ENCODE results near the gene GYS2.

Gene GYS2

GRCh38 chr12:21561158-21561557 lies 43.5 kb downstream of the GYS2 start:
- H3F3A ChIP-seq (ENCODE audit: low read depth) = no peaks in the 10 kb centered on the region
- no peaks in the 10 kb centered on the region for H3K4me1 ChIP-seq (ENCODE audit: insufficient read depth, low read length, poor library complexity, severe bottlenecking)
- no peaks in the 10 kb centered on the region for H3K36me3 ChIP-seq (ENCODE audit: insufficient read depth, low read length)
- no peaks in the 10 kb centered on the region for H3K9me3 ChIP-seq (ENCODE audit: insufficient read depth, low read depth, low read length)
- H3K79me2 ChIP-seq (ENCODE audit: insufficient read depth, low read length) = no peaks in the 10 kb centered on the region
- H3K27me3 ChIP-seq (ENCODE audit: insufficient read depth, low read length, poor library complexity, severe bottlenecking) = no peaks in the 10 kb centered on the region
- H3K9ac ChIP-seq (ENCODE audit: low read depth, low read length, poor library complexity, severe bottlenecking) = no peak overlapping the region
- TF ChIP-seq CTCF (conservative IDR thresholded peaks at IDR 0.05; ENCODE audit: low read length) (no peak), EZH2phosphoT487 (IDR thresholded peaks at IDR 0.05; ENCODE audit: borderline replicate concordance) (no peak)
- H3K4me2 ChIP-seq (ENCODE audit: low read depth, low read length, poor library complexity, severe bottlenecking) = no peak overlapping the region
- H3K4me3 ChIP-seq (ENCODE audit: low read length, poor library complexity, severe bottlenecking) = no peak overlapping the region
- no peaks in the 10 kb centered on the region for H3K9me2 ChIP-seq (replicated peaks; ENCODE audit: low read depth, low read length)
- H2AFZ ChIP-seq (ENCODE audit: low read length) = no peak overlapping the region
- H4K20me1 ChIP-seq (ENCODE audit: insufficient read depth, low read length, poor library complexity, severe bottlenecking) = no peaks in the 10 kb centered on the region

- Histone ChIP-seq H3K27me3 (ENCODE audit: insufficient read depth, low read length, poor library complexity, severe bottlenecking) (no peaks in the 10 kb centered on the region), H2AFZ (ENCODE audit: low read length) (no peak overlapping the region), H3K4me2 (ENCODE audit: low read depth, low read length, poor library complexity, severe bottlenecking) (no peak overlapping the region), H3K9me3 (ENCODE audit: insufficient read depth, low read depth, low read length) (no peaks in the 10 kb centered on the region), H3F3A (ENCODE audit: low read depth) (no peaks in the 10 kb centered on the region), H3K79me2 (ENCODE audit: insufficient read depth, low read length) (no peaks in the 10 kb centered on the region), H3K4me1 (ENCODE audit: insufficient read depth, low read length, poor library complexity, severe bottlenecking) (no peaks in the 10 kb centered on the region), H3K4me3 (ENCODE audit: low read length, poor library complexity, severe bottlenecking) (no peak overlapping the region), H4K20me1 (ENCODE audit: insufficient read depth, low read length, poor library complexity, severe bottlenecking) (no peaks in the 10 kb centered on the region), H3K9me2 (replicated peaks; ENCODE audit: low read depth, low read length) (no peaks in the 10 kb centered on the region), H3K36me3 (ENCODE audit: insufficient read depth, low read length) (no peaks in the 10 kb centered on the region), H3K9ac (ENCODE audit: low read depth, low read length, poor library complexity, severe bottlenecking) (no peak overlapping the region)
- TF ChIP-seq CTCF (conservative IDR thresholded peaks at IDR 0.05; ENCODE audit: low read length) = no peak
- TF ChIP-seq EZH2phosphoT487 (IDR thresholded peaks at IDR 0.05; ENCODE audit: borderline replicate concordance) = no peak
Observed at GRCh38 chr12:21559855-21560569, 44.6 kb downstream of the GYS2 start.

GRCh38 chr12:21558100-21558679 lies 46.5 kb downstream of the GYS2 start:
- no peaks in the 10 kb centered on the region for H3K9me2 ChIP-seq (replicated peaks; ENCODE audit: low read depth, low read length)
- no peaks in the 10 kb centered on the region for H3K27me3 ChIP-seq (ENCODE audit: insufficient read depth, low read length, poor library complexity, severe bottlenecking)
- no peaks in the 10 kb centered on the region for H3F3A ChIP-seq (ENCODE audit: low read depth)
- H3K4me1 ChIP-seq (ENCODE audit: insufficient read depth, low read length, poor library complexity, severe bottlenecking) = no peaks in the 10 kb centered on the region
- H3K4me2 ChIP-seq (ENCODE audit: low read depth, low read length, poor library complexity, severe bottlenecking) = no peak overlapping the region
- no peaks in the 10 kb centered on the region for H4K20me1 ChIP-seq (ENCODE audit: insufficient read depth, low read length, poor library complexity, severe bottlenecking)
- no peak for TF ChIP-seq EZH2phosphoT487 (IDR thresholded peaks at IDR 0.05; ENCODE audit: borderline replicate concordance)
- no peak for TF ChIP-seq CTCF (conservative IDR thresholded peaks at IDR 0.05; ENCODE audit: low read length)
- no peak overlapping the region for H2AFZ ChIP-seq (ENCODE audit: low read length)
- no peaks in the 10 kb centered on the region for H3K36me3 ChIP-seq (ENCODE audit: insufficient read depth, low read length)
- H3K4me3 ChIP-seq (ENCODE audit: low read length, poor library complexity, severe bottlenecking) = no peak overlapping the region
- no peak overlapping the region for H3K9ac ChIP-seq (ENCODE audit: low read depth, low read length, poor library complexity, severe bottlenecking)
- H3K79me2 ChIP-seq (ENCODE audit: insufficient read depth, low read length) = no peaks in the 10 kb centered on the region
- no peaks in the 10 kb centered on the region for H3K9me3 ChIP-seq (ENCODE audit: insufficient read depth, low read depth, low read length)
